Right cardiac atrium (tissue), 5 donors: ENCODE data around the gene NOTO. TPM values are rescaled to one million over a fixed set of nuclear protein-coding genes. Genes with fewer than 3 reads are reported as not detected.
"Not testable (repeated sequence)": the region's sequence is repeated elsewhere in the genome, so short reads cannot be mapped to it uniquely, and the experiment has no call there.

Experiments
- ATAC-seq, 2 donors: fragments of 200-7000 bp; cut with Tn5 transposase; one replicate each; pipeline versions ENCODE4 v1.8.0 to v1.9.1; 2020; ENCODE audit warnings: moderate library complexity in 2 of 2, mild to moderate bottlenecking in 1 of 2
- DNase-seq, 3 donors: peaks; one replicate each; pipeline ENCODE4 v3.0.0-alpha.2; 2020
- H3K27ac ChIP-seq: one replicate; pipeline ENCODE4 v1.5.1; 2013; ENCODE audit warnings: mild to moderate bottlenecking, low read length, control low read depth, moderate library complexity
- H3K27me3 ChIP-seq: one replicate; pipeline ENCODE4 v1.6.1; 2013; ENCODE audit not compliant: control insufficient read depth, insufficient read depth
- H3K4me1 ChIP-seq: one replicate; pipeline ENCODE4 v1.6.1; 2013; ENCODE audit warnings: low read length; ENCODE audit not compliant: control insufficient read depth, insufficient read depth
- H3K4me3 ChIP-seq: one replicate; pipeline ENCODE4 v1.5.1; 2013; ENCODE audit warnings: low read length, control low read depth
- H3K9me3 ChIP-seq: one replicate; pipeline ENCODE4 v1.6.1; 2013; ENCODE audit warnings: low read length; ENCODE audit not compliant: control insufficient read depth
- WGBS: extraction: QIAGEN DNeasy Blood & Tissue Kit; methylation state at CpG from one replicate; pipeline ENCODE4 v1.1.7; 2013; 5-methylcytosine and 5-hydroxymethylcytosine counted together
- intact Hi-C, 4 donors: fragments of 100-400 bp; cut with DNase I; formaldehyde crosslinking; loops; one replicate each; pipeline versions ENCODE4 v1.11.0 to v1.14.0; 2022 to 2023
- long read RNA-seq, 4 donors: library from polyadenylated mRNA; unstranded; transcript quantifications; one replicate each; pipeline ENCODE4 v2.0.0, GENCODE V29; 2020 to 2021
- polyA plus RNA-seq: library from polyadenylated mRNA; stranded (reverse); fragments of 200-250 nt; gene quantifications from one replicate; pipeline ENCODE4 v1.2.3, GENCODE V29; 2013
- total RNA-seq, 4 donors: library from RNA; stranded (reverse); fragmentation: NEBNext Ultra II Directional; extraction: Animal tissue kit (Norgen Biotek cat#: 25700); gene quantifications; one replicate each; pipeline ENCODE4 v1.2.1, GENCODE V29; 2021
- donor health status: healthy with polysubstance abuse.
- donor health status: DM: no; HTN: yes; CAD: no.
- donor health status: DM: no; HTN: no; CAD: no.
- donor health status: DM: no; HTN: yes; CAD: no; lungs with severe emphysema.
- donor health status: DM: yes; HTN: yes; CAD: no.

The NOTO gene, protein sequence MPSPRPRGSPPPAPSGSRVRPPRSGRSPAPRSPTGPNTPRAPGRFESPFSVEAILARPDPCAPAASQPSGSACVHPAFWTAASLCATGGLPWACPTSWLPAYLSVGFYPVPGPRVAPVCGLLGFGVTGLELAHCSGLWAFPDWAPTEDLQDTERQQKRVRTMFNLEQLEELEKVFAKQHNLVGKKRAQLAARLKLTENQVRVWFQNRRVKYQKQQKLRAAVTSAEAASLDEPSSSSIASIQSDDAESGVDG
- total RNA-seq (not detected), polyA plus RNA-seq (not detected)
- long read RNA-seq, donor 1, result 0 reads
- long read RNA-seq, donor 2, result 0 reads
- long read RNA-seq, donor 3, result 0 reads
- long read RNA-seq, donor 4, result 0 reads

DNA sequence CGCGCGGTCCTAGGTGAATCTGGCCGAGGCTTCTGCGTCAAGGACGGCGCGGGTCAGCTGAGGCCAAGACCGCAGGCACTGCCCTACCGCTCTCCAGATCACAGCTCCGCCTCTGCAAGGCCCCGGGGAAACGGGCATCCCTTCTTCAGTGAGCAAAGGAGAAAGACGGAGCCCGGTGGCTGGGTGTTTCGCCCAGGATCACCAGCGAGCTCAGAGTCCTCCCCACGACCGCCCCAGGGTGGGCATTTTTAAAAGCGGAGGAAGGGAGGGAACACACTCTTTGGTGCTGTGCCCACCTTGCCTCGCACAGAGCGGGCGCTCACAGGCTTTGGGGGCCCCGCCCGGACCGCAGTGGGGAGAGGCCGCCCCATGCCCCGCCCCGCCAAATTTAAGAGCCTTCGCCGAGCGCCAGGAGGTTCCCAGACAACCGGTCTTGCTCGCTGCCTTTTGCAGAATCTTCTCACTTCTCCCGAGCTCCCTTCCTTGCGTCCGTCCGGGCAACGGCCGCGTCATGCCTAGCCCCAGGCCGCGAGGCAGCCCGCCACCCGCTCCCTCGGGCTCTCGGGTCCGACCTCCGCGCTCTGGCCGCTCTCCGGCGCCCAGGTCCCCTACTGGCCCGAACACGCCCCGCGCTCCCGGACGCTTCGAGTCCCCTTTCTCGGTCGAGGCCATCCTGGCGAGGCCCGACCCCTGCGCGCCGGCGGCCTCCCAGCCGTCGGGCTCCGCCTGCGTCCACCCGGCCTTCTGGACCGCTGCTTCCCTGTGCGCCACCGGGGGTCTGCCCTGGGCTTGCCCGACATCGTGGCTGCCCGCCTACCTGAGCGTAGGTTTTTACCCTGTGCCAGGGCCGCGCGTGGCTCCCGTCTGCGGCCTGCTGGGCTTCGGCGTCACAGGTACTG lies at the start of gene NOTO:
TSS of gene NOTO (plus strand) at position 419 of the 899 bp plus-strand sequence. CDS start at position 512, 93 bp downstream.
- intact Hi-C loops, result no loop called here
- Histone ChIP-seq H3K9me3 (no peaks in the 10 kb centered on the region), H3K4me3 (peak within 1 kb of the TSS; percentile 43), H3K27ac (no peak within 1 kb of the TSS), H3K4me1 (no peaks in the 10 kb centered on the region), H3K27me3 (no peaks in the 10 kb centered on the region)
- 2% methylated on average over 87 of the region's 87 CpGs for WGBS
- DNase-seq (peak in 2 of 3 donors; percentile 52 to 58), ATAC-seq (peak; percentile 49 to 61)

DNA sequence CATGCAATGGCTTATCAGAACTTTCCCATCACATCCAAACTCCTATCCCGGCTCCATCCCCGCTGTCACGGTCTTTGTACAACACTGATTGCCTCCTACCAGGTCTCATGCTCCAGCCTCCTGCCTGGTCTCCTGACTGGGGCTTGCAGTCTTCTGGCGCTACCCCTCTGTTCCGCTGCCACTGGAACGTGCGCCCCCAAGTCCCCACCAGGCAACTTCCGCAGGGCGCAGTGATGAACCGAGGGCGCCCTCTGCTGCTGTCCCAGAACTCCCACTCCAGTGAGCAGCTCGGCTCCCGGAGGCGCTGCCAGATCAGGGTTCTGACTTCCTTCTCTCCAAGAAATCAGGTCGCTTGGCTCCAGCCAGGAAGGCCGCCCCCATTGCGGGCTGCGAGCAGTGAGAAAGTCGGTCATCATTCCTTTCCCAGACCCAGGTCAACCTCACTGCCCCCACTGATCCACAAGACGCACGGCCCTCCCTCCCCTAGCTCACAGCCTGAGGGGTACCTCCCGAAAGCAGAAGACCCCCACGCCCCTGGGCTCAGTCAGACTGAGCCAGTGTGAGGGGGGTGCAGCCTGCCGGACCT lies 45.7 kb upstream of the NOTO start:
- peak; percentile 74 to 87 (median 85) for DNase-seq
- Histone ChIP-seq H3K9me3 (no peaks in the 10 kb centered on the region), H3K4me1 (no peaks in the 10 kb centered on the region), H3K27ac (no peak overlapping the region), H3K27me3 (no peaks in the 10 kb centered on the region), H3K4me3 (no peak overlapping the region)
- ATAC-seq, result peak; percentile 82 to 93
- intact Hi-C loops, result loop anchor here (2.0 to 5.0 kb wide), 4 partner anchors 69 to 264 kb away; no protein-coding TSS in a partner anchor
- WGBS, result 8% methylated on average over 24 of the region's 24 CpGs

GRCh38 chr2:73162856-73163391 lies 39.5 kb upstream of the NOTO start:
- DNase-seq (no peak), ATAC-seq (peak in 1 of 2 donors; percentile 17)
- Histone ChIP-seq H3K27ac (no peak overlapping the region), H3K27me3 (no peaks in the 10 kb centered on the region), H3K4me1 (no peaks in the 10 kb centered on the region), H3K4me3 (no peak overlapping the region), H3K9me3 (no peaks in the 10 kb centered on the region)
- WGBS, result 37% methylated on average over 14 of the region's 14 CpGs
- intact Hi-C loops, result loop anchor here (5.0 kb wide), 2 partner anchors 171 to 271 kb away; no protein-coding TSS in a partner anchor

DNA sequence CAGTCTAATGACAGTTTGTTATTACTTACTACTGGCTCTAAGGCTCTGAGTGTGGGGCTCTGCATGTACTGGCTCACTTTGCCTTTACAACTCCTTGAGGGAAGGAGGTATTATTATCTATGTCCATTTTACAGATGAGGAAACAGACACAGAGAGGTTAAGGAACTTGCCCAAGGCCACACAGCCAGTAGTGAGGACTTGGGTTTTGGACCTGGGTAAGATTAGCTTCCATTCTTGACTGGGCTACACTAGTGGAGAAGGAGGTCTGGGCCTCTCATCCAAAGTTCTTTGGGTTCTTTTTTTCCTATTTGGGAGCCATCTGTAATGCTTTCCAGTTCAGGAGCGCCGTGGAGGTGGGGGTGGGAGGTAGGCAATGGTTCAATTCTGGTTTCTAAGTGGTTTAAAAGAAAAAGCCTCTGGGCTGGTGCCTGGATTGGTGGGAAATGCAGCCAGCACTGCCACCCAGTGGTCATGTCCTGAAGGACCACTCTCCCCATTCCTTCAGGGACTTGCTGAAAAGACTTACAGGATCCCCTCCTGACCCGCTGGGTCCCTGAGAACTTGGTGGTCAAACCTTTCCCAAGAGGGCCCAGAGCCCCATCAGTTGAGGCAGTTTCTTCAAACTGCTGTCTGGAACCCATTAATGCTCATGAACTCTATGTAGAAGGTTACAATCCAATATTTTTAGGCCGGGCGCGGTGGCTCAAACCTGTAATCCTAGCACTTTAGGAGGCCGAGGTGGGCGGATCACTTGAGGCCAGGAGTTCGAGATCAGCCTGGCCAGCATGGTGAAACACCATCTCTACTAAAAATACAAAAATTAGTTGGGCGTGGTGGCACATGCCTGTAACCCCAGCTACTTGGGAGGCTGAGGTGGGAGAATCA lies 38.6 kb upstream of the NOTO start:
- 57% methylated on average over 10 of the region's 10 CpGs for WGBS
- DNase-seq (peak; percentile 64 to 84 (median 71)), ATAC-seq (peak; percentile 81 to 89)
- no peak overlapping the region for H3K4me3 ChIP-seq
- no peaks in the 10 kb centered on the region for H3K4me1 ChIP-seq
- H3K27ac ChIP-seq, result no peak overlapping the region
- intact Hi-C loops, result loop anchor here (5.0 kb wide), 2 partner anchors 171 to 271 kb away; no protein-coding TSS in a partner anchor
- no peaks in the 10 kb centered on the region for H3K27me3 ChIP-seq
- no peaks in the 10 kb centered on the region for H3K9me3 ChIP-seq

DNA sequence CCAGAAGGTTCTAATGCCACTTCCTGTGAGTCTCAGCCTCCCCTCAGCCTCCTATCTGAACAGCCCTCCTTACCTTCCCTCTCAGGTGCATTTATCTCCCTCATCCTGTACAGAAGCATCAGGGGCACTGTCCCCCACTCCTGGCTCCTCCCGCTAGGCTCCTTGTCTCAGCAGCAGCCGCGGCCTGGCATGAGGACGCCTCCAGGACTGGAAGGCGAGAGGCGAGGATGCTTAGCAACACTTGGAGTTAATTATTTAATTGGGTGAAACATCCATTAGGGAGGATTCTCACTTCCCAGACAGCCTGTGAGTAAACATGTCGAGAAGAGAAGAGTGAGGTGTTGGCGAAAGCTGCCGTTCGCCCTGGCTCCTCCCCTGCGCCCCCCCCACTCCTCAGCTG lies 36.4 kb upstream of the NOTO start:
- H3K27ac ChIP-seq, H3K9me3 ChIP-seq, H3K4me1 ChIP-seq, H3K4me3 ChIP-seq, ATAC-seq, DNase-seq, intact Hi-C loops, H3K27me3 ChIP-seq: not testable (repeated sequence)
- 55% methylated on average over 11 of the region's 11 CpGs for WGBS

GRCh38 chr2:73166813-73167212 lies 35.6 kb upstream of the NOTO start:
- H3K27ac ChIP-seq, H3K4me3 ChIP-seq, ATAC-seq, H3K27me3 ChIP-seq, DNase-seq, H3K4me1 ChIP-seq, intact Hi-C loops, H3K9me3 ChIP-seq: not testable (repeated sequence)
- WGBS, result 73% methylated on average over 4 of the region's 8 CpGs

DNA sequence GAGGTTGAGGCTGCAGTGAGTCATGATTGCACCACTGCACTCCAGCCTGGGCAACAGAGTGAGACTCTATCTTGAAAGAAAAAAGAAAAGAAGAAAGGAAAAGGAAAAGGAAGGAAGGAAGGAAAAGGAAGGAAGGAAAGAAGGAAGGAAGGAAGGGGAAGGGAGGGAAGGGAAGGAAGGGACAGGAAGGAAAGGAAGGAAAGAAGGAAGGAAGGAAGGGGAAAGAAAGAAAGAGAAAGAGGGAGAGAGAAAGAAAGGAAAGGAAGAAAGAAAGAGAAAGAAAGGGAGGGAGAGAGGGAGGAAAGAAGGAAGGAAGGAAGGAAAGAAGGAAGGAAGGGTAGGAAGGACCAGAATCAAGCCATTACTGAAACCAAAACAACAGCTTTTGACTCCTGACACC lies 34.0 kb upstream of the NOTO start:
- intact Hi-C loops, H3K4me1 ChIP-seq, H3K27ac ChIP-seq, H3K9me3 ChIP-seq, ATAC-seq, H3K27me3 ChIP-seq, H3K4me3 ChIP-seq, DNase-seq: not testable (repeated sequence)

- H3K9me3 ChIP-seq, H3K4me1 ChIP-seq, H3K4me3 ChIP-seq, H3K27ac ChIP-seq, DNase-seq, intact Hi-C loops, H3K27me3 ChIP-seq, ATAC-seq: not testable (repeated sequence)
- 63% methylated on average over 5 of the region's 7 CpGs for WGBS
Measured at GRCh38 chr2:73170341-73170740, 32.0 kb upstream of the NOTO start.

DNA sequence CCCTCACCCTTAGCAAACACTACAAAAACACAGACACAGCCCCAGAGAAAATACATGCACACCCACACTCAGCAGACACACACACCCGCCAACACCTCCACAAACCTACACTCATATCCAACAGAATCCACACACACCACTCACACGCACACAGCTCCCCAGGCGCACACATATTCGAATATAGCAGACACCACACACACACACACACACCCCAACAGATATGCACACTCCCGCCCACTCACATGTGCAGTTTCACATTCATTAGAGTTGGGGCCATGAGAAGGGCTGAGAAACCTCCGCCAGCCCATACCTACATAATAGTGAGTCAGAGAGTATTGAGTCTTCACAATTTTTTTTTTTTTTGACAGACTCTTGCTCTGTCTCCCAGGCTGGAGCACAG lies 29.4 kb upstream of the NOTO start:
- no peak for DNase-seq
- Histone ChIP-seq H3K27ac (no peak overlapping the region), H3K27me3 (no peaks in the 10 kb centered on the region), H3K9me3 (no peaks in the 10 kb centered on the region), H3K4me1 (peaks cover 2% of the 10 kb centered on the region), H3K4me3 (no peak overlapping the region)
- intact Hi-C loops, result no loop called here
- 86% methylated on average over 6 of the region's 6 CpGs for WGBS
- ATAC-seq, result no peak

DNA sequence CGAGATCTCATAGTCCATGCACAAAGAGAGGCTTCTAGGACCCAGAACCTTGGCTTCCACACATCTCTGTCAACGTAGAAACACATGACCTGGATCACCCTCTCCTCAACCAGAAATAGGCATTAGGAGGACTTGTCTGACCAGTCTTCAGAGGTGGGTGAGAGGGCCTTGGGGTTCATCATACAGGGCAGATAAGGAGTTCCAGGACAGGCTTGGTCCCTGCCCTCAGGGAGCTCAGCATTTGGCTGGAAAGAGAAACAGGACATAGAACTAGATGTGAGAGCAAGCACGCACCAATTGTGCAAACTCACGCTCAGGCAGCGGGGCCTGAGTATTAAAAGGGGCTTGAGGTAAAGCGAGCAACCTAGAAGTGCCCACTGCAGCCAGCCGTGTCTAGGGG lies 28.6 kb upstream of the NOTO start:
- H3K27me3 ChIP-seq, result no peaks in the 10 kb centered on the region
- no peak for ATAC-seq
- intact Hi-C loops, result no loop called here
- no peak for DNase-seq
- H3K9me3 ChIP-seq, result no peaks in the 10 kb centered on the region
- no peak overlapping the region for H3K4me3 ChIP-seq
- H3K4me1 ChIP-seq, result peaks cover 2% of the 10 kb centered on the region
- WGBS, result 94% methylated on average over 7 of the region's 7 CpGs
- no peak overlapping the region for H3K27ac ChIP-seq
